Lung (tissue), 12 donors: ENCODE measurements around the gene TRPV5. TPM values are rescaled to one million over a fixed set of nuclear protein-coding genes. Genes with fewer than 3 reads are reported as not detected.

ENCODE experiments used
- ATAC-seq: fragments of 200-7000 bp; cut with Tn5 transposase; one replicate; pipeline ENCODE4 v1.9.1; 2020; ENCODE audit warnings: moderate number of reproducible peaks; ENCODE audit not compliant: insufficient read depth, low FRiP score
- DNase-seq, 3 donors: peaks; one replicate each; pipeline ENCODE4 v3.0.0-alpha.2; 2013 to 2017
- H3K27ac ChIP-seq, 2 donors: one replicate each; pipeline ENCODE4 v1.5.1; 2013; ENCODE audit warnings: mild to moderate bottlenecking in 2 of 2, moderate library complexity in 2 of 2, control low read depth in 1 of 2, inconsistent platforms in 1 of 2, low read depth in 1 of 2, low read length in 1 of 2
- H3K27me3 ChIP-seq, 3 donors: one replicate each; pipeline ENCODE4 v1.5.1; 2013; ENCODE audit warnings: low read length in 2 of 3; ENCODE audit not compliant: control insufficient read depth in 3 of 3, insufficient read depth in 3 of 3
- H3K36me3 ChIP-seq, 4 donors: one replicate each; pipeline ENCODE4 v1.5.1; 2013; ENCODE audit warnings: low read length in 4 of 4, mild to moderate bottlenecking in 1 of 4, moderate library complexity in 1 of 4; ENCODE audit not compliant: control insufficient read depth in 4 of 4, insufficient read depth in 4 of 4
- H3K4me1 ChIP-seq, 5 donors: one replicate each; pipeline ENCODE4 v1.5.1; 2013; ENCODE audit warnings: low read length in 5 of 5, mild to moderate bottlenecking in 2 of 5, moderate library complexity in 1 of 5; ENCODE audit not compliant: control insufficient read depth in 5 of 5, insufficient read depth in 5 of 5
- H3K4me3 ChIP-seq: one replicate; pipeline ENCODE4 v1.5.1; 2013; ENCODE audit warnings: mild to moderate bottlenecking, control low read depth, moderate library complexity
- H3K9ac ChIP-seq, 2 donors: one replicate each; pipeline ENCODE4 v1.5.1; 2013; ENCODE audit warnings: low read length in 2 of 2, control low read depth in 1 of 2; ENCODE audit not compliant: insufficient read depth in 1 of 2
- H3K9me3 ChIP-seq, 4 donors: one replicate each; pipeline ENCODE4 v1.5.1; 2013; ENCODE audit warnings: low read length in 3 of 4, mild to moderate bottlenecking in 1 of 4, moderate library complexity in 1 of 4; ENCODE audit not compliant: control insufficient read depth in 4 of 4, insufficient read depth in 3 of 4
- WGBS, 2 donors: extraction: QIAGEN DNeasy Blood & Tissue Kit; methylation state at CpG; one replicate each; pipeline ENCODE4 v1.1.7; 2013; 5-methylcytosine and 5-hydroxymethylcytosine counted together
- polyA plus RNA-seq, 2 donors: library from polyadenylated mRNA; stranded (reverse); fragments of 200-250 nt; gene quantifications; one replicate each; pipeline ENCODE4 v1.2.1, GENCODE V29; 2013
- total RNA-seq, 2 donors: library from RNA; depleted of rRNA in 1 of 2; stranded (reverse); fragments of >200 nt in 1 of 2; gene quantifications; one replicate each; pipeline ENCODE4 v1.2.1, GENCODE V29; 2014 to 2021
- TF ChIP-seq, protein P1 (sequence below): IDR thresholded peaks from 2 replicates; pipeline ENCODE4 v1.5.1; 2012; ENCODE audit warnings: mild to moderate bottlenecking; ENCODE audit errors: control extremely low read depth, extremely low read depth
- donor health status: control.
- donor health status: control.
- donor health status: Bipolar disorder and iron deficiency.
- donor health status: healthy.
- donor health status: DM: yes; HTN: yes; CAD: no.

The TRPV5 gene
- total and polyA plus RNA-seq, 4 donors, result 0.05 TPM; not detected in 3

GRCh38 chr7:142884286-142884640, 49.3 kb downstream of the TRPV5 start:
- no peaks in the 10 kb centered on the region for H3K9me3 ChIP-seq
- H3K9ac ChIP-seq, result no peak overlapping the region
- WGBS, 2 donors, result 79 to 80% methylated on average over 4 of the region's 4 CpGs
- H3K27ac ChIP-seq, result no peak overlapping the region
- no peak overlapping the region for H3K4me3 ChIP-seq
- no peaks in the 10 kb centered on the region for H3K27me3 ChIP-seq
- ATAC-seq (no peak), DNase-seq (peak in 1 of 3 donors; percentile 10)
- TF ChIP-seq, protein P1, sequence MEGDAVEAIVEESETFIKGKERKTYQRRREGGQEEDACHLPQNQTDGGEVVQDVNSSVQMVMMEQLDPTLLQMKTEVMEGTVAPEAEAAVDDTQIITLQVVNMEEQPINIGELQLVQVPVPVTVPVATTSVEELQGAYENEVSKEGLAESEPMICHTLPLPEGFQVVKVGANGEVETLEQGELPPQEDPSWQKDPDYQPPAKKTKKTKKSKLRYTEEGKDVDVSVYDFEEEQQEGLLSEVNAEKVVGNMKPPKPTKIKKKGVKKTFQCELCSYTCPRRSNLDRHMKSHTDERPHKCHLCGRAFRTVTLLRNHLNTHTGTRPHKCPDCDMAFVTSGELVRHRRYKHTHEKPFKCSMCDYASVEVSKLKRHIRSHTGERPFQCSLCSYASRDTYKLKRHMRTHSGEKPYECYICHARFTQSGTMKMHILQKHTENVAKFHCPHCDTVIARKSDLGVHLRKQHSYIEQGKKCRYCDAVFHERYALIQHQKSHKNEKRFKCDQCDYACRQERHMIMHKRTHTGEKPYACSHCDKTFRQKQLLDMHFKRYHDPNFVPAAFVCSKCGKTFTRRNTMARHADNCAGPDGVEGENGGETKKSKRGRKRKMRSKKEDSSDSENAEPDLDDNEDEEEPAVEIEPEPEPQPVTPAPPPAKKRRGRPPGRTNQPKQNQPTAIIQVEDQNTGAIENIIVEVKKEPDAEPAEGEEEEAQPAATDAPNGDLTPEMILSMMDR, result no peak
- peaks cover 0 to 14% (median 0%) of the 10 kb centered on the region in 5 donors for H3K4me1 ChIP-seq
- no peaks in the 10 kb centered on the region for H3K36me3 ChIP-seq

- Histone ChIP-seq H3K27ac (no peak overlapping the region), H3K9me3 (no peaks in the 10 kb centered on the region), H3K4me3 (no peak overlapping the region), H3K36me3 (no peaks in the 10 kb centered on the region), H3K4me1 (peaks cover 0 to 14% (median 0%) of the 10 kb centered on the region in 5 donors), H3K27me3 (no peaks in the 10 kb centered on the region), H3K9ac (no peak overlapping the region)
- DNase-seq, result peak in 1 of 3 donors; percentile 1
- no peak for ATAC-seq
- 79 to 87% methylated on average over 7 of the region's 7 CpGs for WGBS, 2 donors
- TF ChIP-seq, protein P1, result no peak
Observed at GRCh38 chr7:142883571-142884285, 49.8 kb downstream of the TRPV5 start.

DNA sequence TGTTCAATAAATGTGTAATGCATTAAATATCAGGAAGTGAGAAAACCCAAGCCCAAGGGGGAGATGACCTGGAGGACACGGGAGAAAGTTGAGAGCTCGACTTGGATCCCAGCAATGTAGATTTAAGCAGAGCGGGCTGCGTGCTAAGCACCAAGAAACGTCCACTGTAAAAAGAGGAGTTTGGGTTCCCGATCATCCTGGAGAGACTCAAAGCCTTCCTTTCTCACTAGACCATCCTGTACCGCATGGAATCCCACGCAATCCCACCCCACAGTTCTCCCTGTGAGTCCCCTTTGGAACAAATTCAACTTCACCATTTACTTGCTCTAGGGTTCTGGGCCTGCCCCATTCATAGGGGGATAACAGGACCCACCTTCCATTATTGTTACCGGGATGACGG, 50.4 kb downstream of the TRPV5 start:
- TF ChIP-seq, protein P1, result no peak

GRCh38 chr7:142882338-142882678, 51.2 kb downstream of the TRPV5 start:
- peak in 1 of 3 donors; percentile 3 for DNase-seq
- Histone ChIP-seq H3K9me3 (no peaks in the 10 kb centered on the region), H3K4me3 (no peak overlapping the region), H3K4me1 (peaks cover 0 to 8% (median 0%) of the 10 kb centered on the region in 5 donors), H3K27ac (no peak overlapping the region), H3K9ac (no peak overlapping the region), H3K36me3 (no peaks in the 10 kb centered on the region), H3K27me3 (no peaks in the 10 kb centered on the region)
- ATAC-seq, result no peak
- TF ChIP-seq, protein P1, result no peak
- WGBS, 2 donors, result 77 to 82% methylated on average over 5 of the region's 5 CpGs

More for the DNA sequence above, 50.4 kb downstream of the TRPV5 start:
- 91 to 92% methylated on average over 10 of the region's 10 CpGs for WGBS, 2 donors
- Histone ChIP-seq H3K4me1 (peaks cover 0 to 14% (median 0%) of the 10 kb centered on the region in 5 donors), H3K27me3 (no peaks in the 10 kb centered on the region), H3K9me3 (no peaks in the 10 kb centered on the region), H3K9ac (no peak overlapping the region), H3K4me3 (no peak overlapping the region), H3K36me3 (no peaks in the 10 kb centered on the region), H3K27ac (no peak overlapping the region)
- ATAC-seq (no peak), DNase-seq (peak in 1 of 3 donors; percentile 4)
